GDM1 (cell line): ENCODE results near the gene PTMA.

Source experiments
- DNase-seq: peaks from one replicate; lab custom pipeline; 2025; lab: John Stamatoyannopoulos, UW

Gene PTMA

GRCh38 chr2:231676243-231676642, 32.1 kb upstream of the PTMA start:
- DNase-seq, result no peak

- peak; percentile 56 for DNase-seq
These were observed 30.7 kb upstream of the PTMA start for GRCh38 chr2:231677632-231678104.

GRCh38 chr2:231679908-231680284, 28.4 kb upstream of the PTMA start:
- no peak for DNase-seq

- DNase-seq, result no peak
These were observed 27.9 kb upstream of the PTMA start for GRCh38 chr2:231680285-231680991.

- no peak for DNase-seq
These were observed 27.1 kb upstream of the PTMA start for GRCh38 chr2:231680992-231681852.

GRCh38 chr2:231682603-231683291, 25.6 kb upstream of the PTMA start:
- no peak for DNase-seq

GRCh38 chr2:231683292-231684235, 24.8 kb upstream of the PTMA start:
- no peak for DNase-seq

- no peak for DNase-seq
These were observed 23.8 kb upstream of the PTMA start for GRCh38 chr2:231684314-231685223.

GRCh38 chr2:231685349-231686191, 22.8 kb upstream of the PTMA start:
- DNase-seq, result no peak

- DNase-seq, result no peak
These were observed 21.9 kb upstream of the PTMA start for GRCh38 chr2:231686192-231687100.

GRCh38 chr2:231687133-231687852, 21.0 kb upstream of the PTMA start:
- peak; percentile 70 for DNase-seq

- no peak for DNase-seq
These were observed 20.4 kb upstream of the PTMA start for GRCh38 chr2:231687961-231688360.

- no peak for DNase-seq
These were observed 19.6 kb upstream of the PTMA start for GRCh38 chr2:231688719-231689118.

GRCh38 chr2:231689124-231689893, 19.0 kb upstream of the PTMA start:
- DNase-seq, result no peak

GRCh38 chr2:231691251-231691772, 17.0 kb upstream of the PTMA start:
- DNase-seq, result no peak

GRCh38 chr2:231692847-231693246, 15.5 kb upstream of the PTMA start:
- no peak for DNase-seq

- no peak for DNase-seq
These were observed 14.4 kb upstream of the PTMA start for GRCh38 chr2:231693956-231694355.
